GM18507 (cell line): Measurements from ENCODE around the gene PRPF40A.

Experiments
- DNase-seq: peaks from one replicate; pipeline ENCODE4 v3.0.0; 2011; ENCODE audit warnings: low read depth; ENCODE audit not compliant: insufficient read length; ENCODE audit errors: extremely low spot score
- FAIRE-seq: peaks from 2 replicates; lab custom pipeline; 2011; peaks lifted over from hg19 to GRCh38; lab: Jason Lieb, UNC

The PRPF40A gene

DNA sequence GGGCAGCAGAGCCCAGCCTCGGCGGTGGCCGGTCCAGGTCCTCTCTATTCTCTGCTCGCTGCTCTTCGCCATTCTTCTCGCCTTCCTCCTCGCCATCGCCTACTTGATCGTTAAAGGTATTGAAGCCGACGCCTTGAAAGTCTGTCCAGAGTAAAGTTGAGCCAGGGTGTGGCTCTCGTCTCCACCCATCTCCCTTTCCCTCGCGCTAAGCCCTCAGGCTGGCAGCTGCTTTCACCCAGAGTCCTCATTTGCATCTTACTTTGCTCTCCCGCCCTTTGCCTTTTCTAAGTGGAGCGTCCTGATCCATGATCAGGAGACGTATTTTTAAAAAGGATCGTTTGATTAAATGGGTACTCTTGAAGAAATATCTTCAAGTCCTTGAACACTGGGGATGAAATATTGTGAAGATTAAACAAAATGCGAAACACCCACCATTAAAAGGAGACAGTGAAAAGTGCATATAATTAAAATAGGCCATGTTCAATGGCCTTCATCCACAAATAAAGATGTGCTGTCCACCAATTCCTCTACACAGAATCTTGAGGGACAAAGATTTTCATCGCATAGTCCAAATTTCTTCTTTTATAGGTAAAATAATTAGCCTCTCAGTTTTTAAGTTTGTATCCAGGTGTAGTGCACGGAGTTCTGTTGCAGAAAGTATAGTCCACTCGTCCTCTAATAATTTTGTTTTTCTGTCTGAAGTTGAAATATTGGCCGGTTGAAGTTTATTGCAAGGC lies 1.8 kb upstream of the PRPF40A start:
- FAIRE-seq (no peak), DNase-seq (no peak)

DNA sequence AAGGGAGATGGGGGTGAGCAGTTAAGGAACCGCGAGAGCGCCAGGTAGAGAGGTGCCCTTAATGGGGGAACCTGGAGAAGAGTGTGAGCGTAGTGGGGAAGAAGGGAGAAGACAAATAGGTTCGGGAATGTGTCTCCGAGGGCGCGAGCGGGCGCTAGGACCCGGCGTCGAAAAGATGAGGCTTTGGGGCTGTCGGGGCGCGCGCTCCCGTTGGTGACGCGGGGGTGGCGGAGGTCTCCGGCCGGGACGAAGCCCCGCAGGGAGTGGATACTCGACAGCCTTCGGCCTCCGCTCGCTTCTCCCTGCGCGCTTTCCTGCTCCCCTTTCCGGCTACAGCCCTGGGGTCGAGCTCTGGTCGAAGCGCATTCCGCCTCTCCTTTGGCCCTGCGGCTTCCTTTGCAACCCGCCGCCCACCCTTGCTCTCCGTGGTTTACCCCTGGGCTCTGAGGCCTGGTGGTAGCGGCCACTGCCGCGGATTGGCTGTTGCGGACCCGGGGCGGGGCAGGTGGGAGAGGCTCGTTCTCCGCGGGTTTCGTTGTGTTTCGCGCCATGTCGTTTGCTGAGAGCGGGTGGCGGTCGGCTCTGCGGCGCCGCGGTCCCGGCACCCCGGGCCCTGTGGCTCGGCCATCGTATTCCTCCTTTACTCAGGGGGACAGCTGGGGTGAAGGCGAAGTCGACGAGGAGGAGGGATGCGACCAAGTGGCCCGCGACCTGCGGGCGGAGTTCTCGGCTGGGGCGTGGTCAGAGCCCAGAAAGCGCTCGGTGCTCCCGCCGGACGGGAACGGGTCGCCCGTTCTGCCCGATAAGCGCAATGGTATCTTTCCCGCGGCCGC lies 1.0 kb upstream of the PRPF40A start, which contains the start of gene ARL6IP6:
Gene ARL6IP6, plus strand, starts transcription at position 545 of the 833 bp plus-strand sequence. Its CDS starts 5 bp downstream, at position 550.
- DNase-seq: peak; percentile 74
- no peak for FAIRE-seq

DNA sequence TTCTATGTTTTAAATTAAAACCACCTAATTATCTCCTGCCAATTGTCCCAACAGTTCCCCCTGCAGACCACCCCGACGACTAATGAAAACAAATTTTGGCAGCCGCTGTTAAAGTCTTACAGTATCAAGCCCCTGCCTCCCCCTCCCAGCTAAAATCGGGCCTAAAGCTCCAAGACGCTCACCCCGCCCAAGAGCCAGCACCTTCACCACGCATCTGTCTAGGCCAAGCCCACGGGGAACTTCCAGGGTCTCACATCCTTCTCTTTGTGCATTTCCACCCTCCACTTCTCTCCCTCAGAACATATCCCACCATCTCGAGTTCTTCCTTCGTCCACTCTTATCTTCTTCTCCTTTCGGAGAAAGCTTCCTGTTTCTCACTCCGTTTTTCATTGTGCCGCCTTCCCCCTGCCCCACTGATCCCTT lies 445 bp downstream of the PRPF40A start:
- no peak for DNase-seq

DNA sequence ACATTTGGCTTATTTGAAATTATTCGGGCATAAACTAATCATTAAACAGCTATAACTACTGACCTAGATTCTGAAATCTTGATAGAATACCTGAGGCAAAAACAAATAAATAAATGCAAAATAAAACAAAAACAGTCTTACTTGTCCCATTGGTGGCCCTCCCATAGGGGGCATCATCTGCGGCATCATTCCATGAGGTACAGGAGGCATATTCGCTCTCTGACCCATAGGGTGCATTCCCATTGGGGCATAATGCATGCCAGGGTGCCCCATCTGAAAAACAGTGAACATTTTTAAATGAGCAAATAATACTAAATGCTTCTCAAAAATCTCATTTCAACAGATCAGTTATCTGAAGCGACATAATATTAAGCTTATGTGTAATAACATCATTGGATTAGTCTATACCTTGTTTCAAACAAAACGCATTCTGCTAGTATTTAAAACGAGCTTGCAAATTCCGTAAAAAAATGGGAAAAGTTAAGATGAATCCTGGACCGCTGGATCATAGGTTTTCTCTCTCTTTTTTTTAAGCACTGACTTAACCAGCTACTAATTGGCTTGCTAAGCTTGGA lies 1.3 kb downstream of the PRPF40A start:
- DNase-seq (no peak), FAIRE-seq (peak; percentile 36)

More for the DNA sequence above, 445 bp downstream of the PRPF40A start:
- no peak for FAIRE-seq

DNA sequence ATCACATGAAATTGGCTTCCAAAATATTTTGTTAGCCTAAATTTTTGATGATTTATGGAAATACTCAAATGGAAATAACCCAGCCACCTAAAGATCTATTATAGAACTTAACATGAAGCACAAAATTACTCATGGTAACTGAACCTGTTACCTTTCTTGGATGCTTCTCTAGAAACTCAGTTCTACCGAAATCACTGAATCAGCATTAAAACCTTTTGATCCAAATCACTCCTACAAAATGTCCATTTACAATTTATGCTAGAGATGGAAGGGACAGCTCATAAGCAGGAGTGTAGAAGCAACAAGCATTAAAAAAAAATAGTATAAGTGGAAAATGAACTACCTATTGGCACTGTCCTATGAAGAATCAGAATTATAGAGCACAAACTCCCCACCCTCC lies 2.1 kb downstream of the PRPF40A start:
- no peak for DNase-seq
- FAIRE-seq: no peak

DNA sequence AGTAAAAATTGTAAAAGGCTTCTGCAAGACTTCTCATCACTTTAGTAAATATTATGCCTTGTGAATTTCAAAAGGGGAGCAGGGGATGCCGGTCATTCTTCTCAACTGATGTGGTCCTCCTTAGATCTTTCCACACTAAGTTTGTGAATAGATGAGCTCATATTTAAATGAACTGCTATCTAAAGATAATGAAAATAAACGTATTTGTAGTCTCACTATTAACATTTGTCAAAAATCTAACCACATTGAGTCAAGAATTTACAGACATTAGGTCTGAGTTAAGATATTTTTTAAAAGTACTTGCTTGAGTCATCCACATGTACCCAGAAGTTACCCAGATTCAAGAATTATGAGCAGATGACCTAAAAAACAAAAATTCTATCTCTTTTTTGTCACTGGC lies 6.5 kb downstream of the PRPF40A start:
- no peak for FAIRE-seq
- no peak for DNase-seq

DNA sequence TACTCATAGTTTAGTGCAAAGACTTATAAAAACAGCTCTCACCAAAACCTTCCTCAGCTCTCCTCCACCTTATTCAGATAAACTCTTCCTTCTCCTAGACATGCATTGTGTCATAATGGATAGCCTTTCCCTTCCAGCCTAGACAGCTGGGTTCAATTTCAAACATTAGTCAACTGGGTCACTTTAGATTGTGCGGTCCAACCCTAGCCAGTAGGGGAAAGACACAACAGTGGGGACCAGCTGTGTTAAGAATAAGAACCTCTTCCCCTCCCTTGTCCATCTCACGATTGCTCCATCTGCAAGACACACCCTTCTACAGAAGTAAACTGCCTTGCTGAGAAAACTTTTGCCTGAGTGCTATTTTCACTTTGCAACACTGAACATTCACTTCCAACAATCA lies 8.5 kb downstream of the PRPF40A start:
- DNase-seq (no peak), FAIRE-seq (no peak)

DNA sequence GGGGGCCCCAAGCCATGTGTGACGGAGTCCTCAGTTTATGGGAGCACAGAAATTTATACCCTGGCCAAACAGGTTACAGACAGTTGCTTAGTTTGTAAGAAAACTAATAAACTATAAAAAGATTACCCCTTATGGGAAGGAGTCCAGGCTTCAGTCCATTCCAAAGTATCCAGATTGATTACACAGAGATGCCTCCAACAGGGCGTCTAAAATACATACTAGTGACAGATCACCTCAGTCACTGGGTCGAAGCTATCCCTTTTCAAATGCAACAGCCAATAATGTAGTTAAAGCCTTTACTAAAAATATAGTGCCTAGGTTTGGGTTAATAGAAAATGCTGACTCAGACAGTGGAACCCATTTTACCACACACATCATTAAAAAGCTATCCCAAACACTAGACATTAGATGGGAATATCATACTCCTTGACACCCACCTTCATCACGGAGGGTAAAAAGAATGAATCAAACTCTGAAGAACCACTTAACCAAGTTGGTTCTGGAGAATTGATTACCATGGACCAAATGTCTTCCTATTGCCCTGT lies 10.7 kb downstream of the PRPF40A start:
- no peak for DNase-seq
- FAIRE-seq: no peak

DNA sequence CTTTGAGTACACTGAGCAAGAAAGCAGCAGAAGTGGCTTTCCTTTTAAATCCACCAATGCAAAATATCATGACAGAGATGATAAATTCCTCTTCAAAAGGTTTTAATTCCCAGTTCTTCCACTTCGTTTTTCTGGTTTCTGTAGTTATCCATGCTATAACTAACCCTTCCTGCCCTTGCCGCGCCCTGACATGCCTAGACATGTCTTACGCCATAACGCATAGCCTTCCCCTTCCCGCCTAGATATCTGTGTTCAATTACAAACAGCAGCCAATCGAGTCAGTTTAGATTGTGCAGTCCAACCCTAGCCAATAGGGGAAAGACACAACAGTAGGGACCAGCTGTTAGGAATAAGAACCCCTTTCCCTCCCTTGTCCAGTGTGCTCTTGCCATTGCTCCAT lies 16.1 kb downstream of the PRPF40A start:
- DNase-seq (no peak), FAIRE-seq (no peak)

DNA sequence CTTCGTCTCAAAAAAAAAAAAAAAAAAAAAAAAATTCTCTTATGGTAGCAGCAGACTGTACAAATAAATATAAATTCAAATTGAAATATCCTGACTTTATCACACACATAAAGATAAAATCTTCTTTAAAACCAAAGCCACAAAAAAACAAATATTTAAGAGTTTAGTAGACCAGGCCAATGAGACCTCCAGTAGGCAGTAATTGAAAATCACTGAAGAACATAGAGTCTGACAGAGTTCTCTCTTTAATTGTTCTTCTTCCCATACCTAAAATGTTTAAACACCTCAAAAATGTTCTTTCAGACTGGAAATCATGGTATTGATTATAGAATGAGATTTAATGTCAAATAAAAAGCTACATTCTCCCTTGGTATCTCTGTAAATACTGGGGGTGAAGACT lies 20.8 kb downstream of the PRPF40A start:
- DNase-seq (no peak), FAIRE-seq (no peak)

DNA sequence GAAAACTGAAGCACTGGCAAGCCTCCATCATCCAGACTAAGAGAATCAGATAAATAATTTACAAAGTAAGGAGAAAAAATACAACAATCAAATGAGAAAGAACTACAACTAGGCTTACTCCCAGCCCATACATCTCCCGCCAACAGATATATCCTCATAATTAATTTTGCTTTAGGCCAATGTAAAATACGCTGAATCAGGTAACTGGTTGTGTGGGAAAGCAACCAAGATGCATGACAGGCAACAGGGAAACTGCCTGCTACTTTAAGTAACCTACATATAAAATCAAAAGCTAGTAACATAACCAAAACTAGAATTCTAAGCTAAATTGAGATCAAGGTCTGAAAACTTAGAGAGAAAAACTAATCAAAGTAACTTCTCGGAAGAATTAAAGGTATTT lies 21.5 kb downstream of the PRPF40A start:
- no peak for FAIRE-seq

DNA sequence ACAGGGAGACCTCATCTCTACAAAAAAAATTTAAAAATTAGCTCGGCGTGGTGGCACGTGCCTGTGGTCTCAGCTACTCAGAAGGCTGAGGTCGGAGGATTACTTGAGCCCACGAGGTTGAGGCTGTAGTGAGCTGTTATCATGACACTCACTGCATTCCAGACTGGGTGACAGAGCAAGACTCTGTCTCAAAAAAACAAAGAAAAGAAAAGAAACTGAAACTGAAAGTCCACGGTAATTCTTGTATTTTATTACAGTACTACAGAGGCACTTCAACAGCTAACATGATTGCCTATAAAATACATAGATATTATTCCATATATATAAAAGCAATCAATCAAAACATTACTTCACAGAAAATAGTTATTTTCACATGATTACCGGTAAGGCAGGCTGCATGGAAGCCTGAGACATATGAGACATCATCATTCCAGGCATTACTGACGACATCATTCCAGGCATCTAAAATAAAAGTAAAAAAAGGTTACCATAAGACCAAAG lies 23.1 kb downstream of the PRPF40A start:
- FAIRE-seq (peak; percentile 70), DNase-seq (no peak)

More for the DNA sequence above, 21.5 kb downstream of the PRPF40A start:
- DNase-seq: no peak

DNA sequence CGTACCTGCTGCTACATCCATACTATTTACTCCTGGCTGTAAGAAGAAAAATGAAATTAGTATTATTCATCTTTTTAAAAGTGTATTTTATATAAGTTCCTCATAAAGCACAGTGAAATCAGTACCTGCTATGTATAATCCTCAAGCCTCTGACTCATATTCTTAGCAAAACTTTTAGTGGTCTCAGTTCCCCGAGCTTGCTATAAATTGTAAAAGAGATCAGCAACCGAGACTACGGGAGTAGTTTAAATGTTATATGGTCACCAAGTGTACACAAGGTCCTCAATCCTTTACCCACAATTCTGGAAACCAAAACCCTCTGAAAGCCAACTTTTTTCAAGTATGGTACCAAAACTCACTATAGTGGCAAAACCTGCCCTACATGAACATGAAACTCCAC lies 24.2 kb downstream of the PRPF40A start:
- DNase-seq: no peak
- peak; percentile 70 for FAIRE-seq

DNA sequence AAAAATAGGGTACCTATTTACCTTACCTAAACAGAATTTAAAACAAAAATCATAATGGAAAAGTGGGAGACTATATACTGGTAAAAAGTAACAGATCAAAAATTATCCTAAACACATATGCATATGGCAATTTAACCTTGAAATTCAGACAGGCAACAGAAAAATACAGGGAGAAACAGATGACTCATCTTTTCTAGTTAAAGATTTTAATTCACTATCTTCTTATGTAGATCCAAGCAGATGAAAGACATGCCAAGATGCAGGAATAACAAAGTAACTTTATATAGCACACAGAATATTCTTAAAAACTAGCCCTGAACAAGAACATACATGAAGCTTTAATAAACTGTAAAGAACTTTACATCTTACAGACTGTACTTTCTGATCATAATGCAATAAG lies 30.9 kb downstream of the PRPF40A start:
- FAIRE-seq: no peak
- DNase-seq: no peak

DNA sequence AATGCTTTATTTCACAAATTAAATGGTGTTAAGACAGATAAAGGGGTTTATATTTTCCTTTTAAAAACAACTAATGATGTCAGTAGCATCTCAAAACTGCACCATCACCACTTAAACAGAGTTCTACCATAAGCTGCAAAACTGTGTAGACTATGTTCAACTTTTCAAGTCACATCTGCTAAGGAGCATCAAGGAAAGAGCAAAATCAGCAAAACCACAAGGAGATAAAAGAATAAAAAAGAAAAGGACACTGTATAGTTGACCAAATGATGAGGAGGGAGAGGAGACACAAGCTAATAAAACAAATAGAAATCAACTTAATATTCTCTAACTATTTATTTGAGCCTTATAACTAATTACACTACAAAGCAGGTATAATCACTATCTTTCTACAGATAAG lies 33.9 kb downstream of the PRPF40A start:
- no peak for FAIRE-seq
- DNase-seq: no peak

DNA sequence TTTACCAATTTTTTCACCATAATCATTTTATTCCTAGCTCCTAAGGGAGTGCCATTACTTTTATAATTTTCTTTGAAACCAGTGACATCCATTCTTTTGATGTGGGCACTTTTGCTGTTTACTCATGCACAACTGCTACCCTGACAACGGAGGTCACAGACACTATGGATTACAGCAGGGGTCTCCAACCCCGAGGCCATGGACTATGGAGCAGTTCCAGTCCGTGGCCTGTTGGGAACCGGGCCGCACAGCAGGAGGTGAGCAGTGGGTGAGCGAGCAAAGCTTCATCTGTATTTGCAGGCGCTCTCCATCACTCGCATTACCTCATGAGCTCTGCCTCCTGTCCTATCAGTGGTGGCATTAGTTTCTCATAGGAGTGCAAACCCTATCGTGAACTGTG lies 34.6 kb downstream of the PRPF40A start:
- DNase-seq (no peak), FAIRE-seq (no peak)

DNA sequence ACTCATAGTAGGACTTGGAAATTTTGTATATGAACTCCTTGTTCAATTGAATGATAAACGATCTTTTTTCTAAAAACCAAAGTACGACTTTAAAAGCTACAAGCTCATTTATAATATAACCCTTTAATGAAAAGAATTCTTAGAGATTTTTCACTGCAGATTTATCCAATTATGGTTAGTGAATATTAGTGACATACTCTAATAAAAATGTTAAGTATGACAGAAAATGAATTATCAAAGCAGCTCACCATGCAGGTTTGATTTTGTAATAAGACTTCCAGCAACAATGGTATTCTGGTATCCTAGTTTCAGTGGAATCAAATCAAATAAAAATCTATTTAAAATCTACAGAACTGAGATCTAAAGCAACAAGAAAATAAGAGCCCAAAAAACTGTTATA lies 38.5 kb downstream of the PRPF40A start:
- no peak for FAIRE-seq
- no peak for DNase-seq

DNA sequence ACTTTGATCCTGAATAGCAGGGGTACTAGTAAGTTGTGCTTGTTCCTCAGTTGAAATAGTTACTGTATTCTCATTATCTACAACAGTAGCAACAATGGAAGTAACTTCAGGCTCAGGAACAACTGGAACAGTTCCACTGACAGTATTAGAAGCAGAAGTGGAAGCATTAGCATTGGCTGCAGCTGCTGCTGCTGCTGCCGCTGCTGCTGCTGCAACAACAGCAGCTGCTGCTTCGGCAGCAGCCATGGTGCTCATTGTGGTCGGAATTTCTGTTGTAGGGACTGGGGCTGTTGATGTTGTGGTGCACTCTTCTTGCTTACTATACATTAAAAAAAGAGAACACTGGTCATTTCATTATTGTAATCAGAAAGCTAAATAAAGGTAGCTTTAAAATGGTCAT lies 40.8 kb downstream of the PRPF40A start:
- FAIRE-seq (no peak), DNase-seq (no peak)

DNA sequence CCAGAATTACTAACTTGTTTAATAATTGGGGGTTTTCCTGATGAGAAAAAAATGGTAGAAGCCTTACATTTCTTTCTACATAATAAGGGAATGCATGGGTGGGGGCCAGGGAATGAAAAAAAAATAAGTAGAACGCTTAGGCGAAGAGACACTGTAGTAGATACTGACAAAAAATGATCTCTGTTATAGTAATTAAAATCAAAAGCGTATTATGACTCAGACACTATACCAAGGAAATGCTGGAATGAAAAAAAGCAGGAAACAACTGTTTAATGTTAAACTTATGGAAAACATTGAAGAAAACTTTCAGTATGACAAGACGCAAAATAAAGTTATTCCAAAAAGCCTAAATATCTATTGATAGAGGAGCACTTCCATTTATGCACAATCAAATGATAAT lies 42.9 kb downstream of the PRPF40A start:
- no peak for DNase-seq
- FAIRE-seq: peak; percentile 18

DNA sequence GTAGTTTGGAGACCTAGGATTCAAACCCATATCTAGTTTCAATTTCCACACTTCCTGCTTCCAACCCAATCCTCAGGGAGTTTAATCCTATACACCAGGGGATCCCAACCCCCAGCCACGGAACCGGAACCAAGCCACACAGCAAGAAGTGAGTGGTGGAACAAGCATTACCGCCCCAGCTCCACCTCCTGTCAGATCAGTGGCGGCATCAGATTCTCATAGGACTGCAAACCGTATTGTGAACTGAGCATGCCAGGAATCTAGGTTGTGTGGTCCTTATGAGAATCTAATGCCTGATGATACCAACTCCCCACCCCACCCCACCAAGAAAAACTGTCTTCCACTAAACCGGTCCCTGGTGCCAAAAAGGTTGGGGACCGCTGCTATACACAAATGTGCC lies 52.5 kb downstream of the PRPF40A start:
- FAIRE-seq (no peak), DNase-seq (no peak)
